Sigmoid colon (tissue), 7 donors: ENCODE data around the gene C1orf141. TPM values are rescaled to one million over a fixed set of nuclear protein-coding genes. Genes with fewer than 3 reads are reported as not detected.
"Not testable (repeated sequence)": the region's sequence is repeated elsewhere in the genome, so short reads cannot be mapped to it uniquely, and the experiment has no call there.

Source experiments
- DNase-seq: peaks from one replicate; pipeline ENCODE4 v3.0.0-alpha.2; 2019
- H3K27ac ChIP-seq, 4 donors: fragments of 200-600 bp; sonication (generic); one replicate each; pipeline ENCODE4 v1.5.1; 2016 to 2019; ENCODE audit warnings: mild to moderate bottlenecking in 1 of 4
- H3K27me3 ChIP-seq, 3 donors: fragments of 200-600 bp; sonication (generic); one replicate each; pipeline ENCODE4 v1.5.1; 2019; ENCODE audit warnings: mild to moderate bottlenecking in 1 of 3
- H3K36me3 ChIP-seq, 4 donors: fragments of 200-600 bp; sonication (generic); one replicate each; pipeline ENCODE4 v1.5.1; 2016 to 2019
- H3K4me1 ChIP-seq, 4 donors: fragments of 200-600 bp; sonication (generic); one replicate each; pipeline ENCODE4 v1.5.1; 2017 to 2019
- H3K4me3 ChIP-seq, 4 donors: fragments of 200-600 bp; sonication (generic); one replicate each; pipeline ENCODE4 v1.5.1; 2017 to 2019; ENCODE audit warnings: mild to moderate bottlenecking in 2 of 4, moderate library complexity in 1 of 4
- H3K9me3 ChIP-seq, 4 donors: fragments of 200-600 bp in 3 of 4; sonication (generic) in 3 of 4; one replicate each; pipeline versions ENCODE4 v1.5.1 to v1.6.1; 2013 to 2019
- EP300 ChIP-seq, 4 donors: sonication (generic); formaldehyde crosslinking; IDR thresholded peaks; one replicate each; pipeline ENCODE4 v1.6.1; 2017; ENCODE audit warnings: antibody characterized with exemption in 4 of 4
- POLR2A ChIP-seq, 2 donors: fragments of 450-650 bp; IDR thresholded peaks; one replicate each; pipeline ENCODE4 v1.6.1; 2016; ENCODE audit warnings: antibody characterized with exemption in 2 of 2, mild to moderate bottlenecking in 2 of 2, moderate library complexity in 2 of 2
- POLR2AphosphoS5 ChIP-seq, 4 donors: sonication (generic); formaldehyde crosslinking; IDR thresholded peaks; one replicate each; pipeline ENCODE4 v1.6.1; 2017; ENCODE audit warnings: antibody characterized with exemption in 4 of 4
- whole genome bisulfite sequencing, 2 donors: extraction: QIAGEN DNeasy Blood & Tissue Kit; methylation state at CpG; one replicate each; pipeline ENCODE4 v1.1.7; 2013; 5-methylcytosine and 5-hydroxymethylcytosine counted together
- intact Hi-C: fragments of 100-400 bp; cut with DNase I; formaldehyde crosslinking; loops from one replicate; pipeline ENCODE4 v1.15.1; 2023
- polyA plus RNA-seq, 3 donors: library from polyadenylated mRNA; stranded (reverse); fragments of 200-250 nt; gene quantifications; one replicate each; pipeline ENCODE4 v1.2.3, GENCODE V29; 2013
- total RNA-seq, 4 donors: library from RNA; depleted of rRNA; stranded (reverse); fragments of >200 nt; gene quantifications; one replicate each; pipeline ENCODE4 v1.1.0, GENCODE V29; 2016
- TF ChIP-seq, protein P1 (sequence below), 4 experiments: fragments of 450-650 bp in 3 of 4; fragments of 200-600 bp in 1 of 4; IDR thresholded peaks; one replicate each; pipeline ENCODE4 v1.5.1; 2016 to 2019; ENCODE audit warnings: antibody characterized with exemption in 4 of 4, mild to moderate bottlenecking in 3 of 4, moderate library complexity in 2 of 4
- donor health status: healthy with polysubstance abuse.
- donor health status: Bipolar disorder and iron deficiency.
- donor health status: healthy.

Gene C1orf141
- total and polyA plus RNA-seq, 7 donors, result not detected

DNA sequence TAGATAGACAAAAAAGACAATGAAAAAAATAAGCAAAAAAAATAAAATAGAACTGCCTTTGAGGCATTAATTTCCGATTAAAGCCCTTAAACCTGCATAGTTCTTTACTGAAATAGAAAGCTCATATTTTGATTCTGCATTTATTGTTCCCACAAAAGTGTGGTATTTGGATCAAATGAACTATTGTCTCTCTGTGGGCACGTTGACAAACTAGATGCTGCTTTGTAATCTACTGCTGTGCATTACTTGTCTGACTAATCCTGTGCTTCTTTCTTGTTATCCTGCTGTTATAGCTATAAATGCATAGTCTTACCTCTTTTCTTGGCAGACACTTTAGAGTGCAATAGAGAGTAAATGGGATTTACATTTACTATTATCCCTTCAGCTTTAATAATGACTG is 49.4 kb downstream of the C1orf141 start:
- H3K4me3 ChIP-seq, result no peak overlapping the region
- intact Hi-C loops, result no loop called here
- no peaks in the 10 kb centered on the region for H3K27me3 ChIP-seq
- H3K36me3 ChIP-seq, result no peaks in the 10 kb centered on the region
- TF ChIP-seq EP300 (IDR thresholded peaks at IDR 0.05) (no peak), POLR2AphosphoS5 (IDR thresholded peaks at IDR 0.05) (no peak), POLR2A (IDR thresholded peaks at IDR 0.05) (no peak)
- TF ChIP-seq, protein P1, sequence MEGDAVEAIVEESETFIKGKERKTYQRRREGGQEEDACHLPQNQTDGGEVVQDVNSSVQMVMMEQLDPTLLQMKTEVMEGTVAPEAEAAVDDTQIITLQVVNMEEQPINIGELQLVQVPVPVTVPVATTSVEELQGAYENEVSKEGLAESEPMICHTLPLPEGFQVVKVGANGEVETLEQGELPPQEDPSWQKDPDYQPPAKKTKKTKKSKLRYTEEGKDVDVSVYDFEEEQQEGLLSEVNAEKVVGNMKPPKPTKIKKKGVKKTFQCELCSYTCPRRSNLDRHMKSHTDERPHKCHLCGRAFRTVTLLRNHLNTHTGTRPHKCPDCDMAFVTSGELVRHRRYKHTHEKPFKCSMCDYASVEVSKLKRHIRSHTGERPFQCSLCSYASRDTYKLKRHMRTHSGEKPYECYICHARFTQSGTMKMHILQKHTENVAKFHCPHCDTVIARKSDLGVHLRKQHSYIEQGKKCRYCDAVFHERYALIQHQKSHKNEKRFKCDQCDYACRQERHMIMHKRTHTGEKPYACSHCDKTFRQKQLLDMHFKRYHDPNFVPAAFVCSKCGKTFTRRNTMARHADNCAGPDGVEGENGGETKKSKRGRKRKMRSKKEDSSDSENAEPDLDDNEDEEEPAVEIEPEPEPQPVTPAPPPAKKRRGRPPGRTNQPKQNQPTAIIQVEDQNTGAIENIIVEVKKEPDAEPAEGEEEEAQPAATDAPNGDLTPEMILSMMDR (IDR thresholded peaks at IDR 0.05), result no peak
- no peaks in the 10 kb centered on the region for H3K9me3 ChIP-seq
- no peak for DNase-seq
- WGBS, 2 donors, result 47 to 49% methylated on average over 2 of the region's 2 CpGs
- H3K4me1 ChIP-seq, result no peaks in the 10 kb centered on the region
- no peak overlapping the region for H3K27ac ChIP-seq

DNA sequence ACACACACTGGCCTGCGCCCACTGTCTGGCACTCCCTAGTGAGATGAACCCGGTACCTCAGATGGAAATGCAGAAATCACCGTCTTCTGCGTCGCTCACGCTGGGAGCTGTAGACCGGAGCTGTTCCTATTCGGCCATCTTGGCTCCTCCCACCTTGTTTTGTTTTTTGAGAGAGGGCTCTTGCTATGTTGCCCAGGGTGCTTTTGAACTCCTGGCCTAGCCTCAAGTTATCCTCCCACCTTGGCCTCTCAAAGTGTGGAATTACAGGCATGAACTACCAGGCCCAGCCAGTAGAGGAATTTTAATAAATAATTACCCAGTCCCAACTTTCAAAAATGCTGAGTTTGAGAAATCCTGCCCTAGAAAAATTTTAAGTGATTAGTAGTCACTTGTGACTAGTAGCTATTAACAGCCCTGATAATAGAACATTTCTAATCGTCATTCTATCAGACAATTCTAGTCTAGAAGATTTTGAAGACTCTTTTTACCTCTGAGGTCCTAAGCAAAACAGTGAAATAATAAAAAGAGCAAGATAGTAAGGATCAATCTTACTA is 49.9 kb downstream of the C1orf141 start:
- Histone ChIP-seq H3K27ac (no peak overlapping the region), H3K9me3 (no peaks in the 10 kb centered on the region), H3K4me3 (no peak overlapping the region), H3K36me3 (no peaks in the 10 kb centered on the region), H3K27me3 (no peaks in the 10 kb centered on the region), H3K4me1 (no peaks in the 10 kb centered on the region)
- 96 to 97% methylated on average over 7 of the region's 9 CpGs for WGBS, 2 donors
- intact Hi-C loops, result no loop called here
- DNase-seq, result no peak
- TF ChIP-seq, protein P1 (IDR thresholded peaks at IDR 0.05), result no peak
- TF ChIP-seq EP300 (IDR thresholded peaks at IDR 0.05), result no peak
- no peak for TF ChIP-seq POLR2A (IDR thresholded peaks at IDR 0.05)

DNA sequence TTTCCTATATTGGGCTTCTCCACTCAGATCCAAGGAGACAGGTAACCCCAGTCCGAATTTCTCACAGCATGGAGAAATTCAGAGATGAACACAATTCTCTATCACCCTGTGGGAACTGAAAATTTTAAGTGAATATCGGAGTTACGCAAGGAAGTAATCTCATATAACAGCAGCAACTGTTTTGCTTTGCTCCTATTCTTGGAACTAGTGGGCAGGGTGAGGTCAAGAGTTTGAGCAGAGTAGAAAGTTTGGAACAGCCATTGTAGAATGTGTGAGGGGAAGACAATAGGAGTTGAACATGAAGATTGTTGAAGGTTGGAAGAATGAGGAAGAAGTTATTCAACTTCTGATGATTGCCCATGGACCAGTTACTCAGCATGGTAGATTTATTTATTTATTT is 56.5 kb downstream of the C1orf141 start:
- TF ChIP-seq POLR2AphosphoS5 (IDR thresholded peaks at IDR 0.05), result no peak
- TF ChIP-seq EP300 (IDR thresholded peaks at IDR 0.05), result no peak
- TF ChIP-seq, protein P1 (IDR thresholded peaks at IDR 0.05), result no peak
- TF ChIP-seq POLR2A (IDR thresholded peaks at IDR 0.05), result no peak

DNA sequence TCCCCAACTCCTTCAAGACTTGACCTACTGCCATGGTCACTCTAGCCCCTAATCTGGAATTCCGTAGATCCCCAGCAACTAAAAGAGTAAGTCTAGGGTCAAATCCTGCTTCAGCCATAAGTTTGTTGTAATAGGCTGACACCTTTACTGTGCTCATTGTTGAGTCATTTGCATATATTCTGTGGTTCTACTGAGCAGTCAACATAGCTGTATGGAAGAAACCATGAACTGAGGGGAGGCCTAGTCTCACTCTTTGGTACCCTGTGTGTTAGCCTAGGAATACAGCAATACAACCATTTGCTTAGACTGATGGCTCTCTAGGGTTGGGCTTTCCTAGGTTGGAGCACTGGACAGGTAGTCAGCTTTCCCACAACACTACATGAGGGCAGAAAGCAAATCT is 57.2 kb downstream of the C1orf141 start:
- Histone ChIP-seq H3K4me1 (no peaks in the 10 kb centered on the region), H3K9me3 (no peaks in the 10 kb centered on the region), H3K36me3 (no peaks in the 10 kb centered on the region), H3K27me3 (no peaks in the 10 kb centered on the region), H3K27ac (no peak overlapping the region), H3K4me3 (no peak overlapping the region)
- intact Hi-C loops, result no loop called here
- no peak for DNase-seq
- TF ChIP-seq POLR2AphosphoS5 (IDR thresholded peaks at IDR 0.05) (no peak), EP300 (IDR thresholded peaks at IDR 0.05) (no peak), POLR2A (IDR thresholded peaks at IDR 0.05) (no peak)
- 97 to 98% methylated on average over 1 of the region's 1 CpG for WGBS, 2 donors

More for the DNA sequence above, 56.5 kb downstream of the C1orf141 start:
- intact Hi-C loops, result no loop called here
- Histone ChIP-seq H3K9me3 (no peaks in the 10 kb centered on the region), H3K27me3 (no peaks in the 10 kb centered on the region), H3K4me3 (no peak overlapping the region), H3K4me1 (no peaks in the 10 kb centered on the region), H3K36me3 (no peaks in the 10 kb centered on the region), H3K27ac (no peak overlapping the region)
- 95 to 96% methylated on average over 3 of the region's 3 CpGs for WGBS, 2 donors
- no peak for DNase-seq

DNA sequence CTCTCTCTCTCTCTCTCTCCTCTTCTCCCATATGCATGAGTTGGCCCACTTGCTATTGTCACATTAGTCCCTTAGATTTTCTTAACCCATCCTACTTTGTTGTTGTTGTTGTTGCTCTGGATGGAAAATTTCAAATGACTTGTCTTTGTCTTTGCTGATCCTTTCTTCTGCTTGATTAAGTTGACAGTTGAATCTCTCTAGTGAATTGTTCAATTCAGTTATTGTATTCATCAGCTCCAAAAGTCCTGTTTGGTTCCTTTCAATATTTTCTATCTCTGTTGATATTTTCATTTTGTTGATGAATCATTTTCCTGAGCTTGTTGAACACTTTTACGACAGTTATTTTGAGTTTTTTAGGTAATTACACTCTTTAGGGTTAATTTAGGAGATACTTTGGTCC is 62.0 kb downstream of the C1orf141 start:
- Histone ChIP-seq H3K27ac (no peak overlapping the region), H3K27me3 (no peaks in the 10 kb centered on the region), H3K4me1 (no peaks in the 10 kb centered on the region), H3K36me3 (no peaks in the 10 kb centered on the region), H3K9me3 (peaks cover 0 to 5% (median 0%) of the 10 kb centered on the region in 4 donors), H3K4me3 (no peak overlapping the region)
- 96% methylated on average over 1 of the region's 1 CpG for WGBS, 2 donors
- TF ChIP-seq, protein P1 (IDR thresholded peaks at IDR 0.05), result no peak
- TF ChIP-seq EP300 (IDR thresholded peaks at IDR 0.05) (no peak), POLR2AphosphoS5 (IDR thresholded peaks at IDR 0.05) (no peak), POLR2A (IDR thresholded peaks at IDR 0.05) (no peak)
- intact Hi-C loops, result no loop called here
- no peak for DNase-seq

DNA sequence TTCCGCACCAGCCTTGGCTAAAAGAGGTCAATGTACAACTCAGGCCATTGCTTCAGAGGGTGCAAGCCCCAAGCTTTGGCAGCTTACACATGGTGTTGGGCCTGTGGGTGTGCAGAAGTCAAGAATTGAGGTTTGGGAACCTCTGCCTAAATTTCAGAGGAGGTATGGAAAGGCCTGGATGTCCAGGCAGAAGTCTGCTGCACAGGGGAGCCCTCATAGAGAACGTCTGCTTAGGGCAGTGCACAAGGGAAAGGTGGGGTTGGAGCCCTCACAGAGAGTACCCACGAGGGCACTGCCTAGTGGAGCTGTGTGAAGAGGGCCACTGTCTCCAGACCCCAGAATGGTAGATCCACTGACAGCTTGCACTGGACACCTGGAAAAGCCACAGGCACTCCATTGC is 67.1 kb downstream of the C1orf141 start:
- H3K27ac ChIP-seq, H3K4me1 ChIP-seq, H3K9me3 ChIP-seq, intact Hi-C loops, H3K4me3 ChIP-seq, DNase-seq, H3K27me3 ChIP-seq, H3K36me3 ChIP-seq: not testable (repeated sequence)
- 62 to 63% methylated on average over 3 of the region's 3 CpGs for WGBS, 2 donors
